Liver (tissue), 9 donors: Measurements from ENCODE around the gene BAIAP2. TPM values are rescaled to one million over a fixed set of nuclear protein-coding genes. Genes with fewer than 3 reads are reported as not detected.

Experiments
- DNase-seq: peaks from one replicate; pipeline ENCODE4 v3.0.0-alpha.2; 2017; ENCODE audit warnings: low spot score
- H3K27ac ChIP-seq, 2 donors: one replicate each; pipeline ENCODE4 v1.7.0; 2013; ENCODE audit warnings: inconsistent platforms in 2 of 2, low read length in 2 of 2, control low read depth in 1 of 2, low read depth in 1 of 2, mild to moderate bottlenecking in 1 of 2
- H3K27me3 ChIP-seq, 4 donors: one replicate each; pipeline versions ENCODE4 v1.6.1 to v1.7.0; 2013; ENCODE audit warnings: low read length in 3 of 4, inconsistent platforms in 1 of 4, mild to moderate bottlenecking in 1 of 4, moderate library complexity in 1 of 4; ENCODE audit not compliant: control insufficient read depth in 4 of 4, insufficient read depth in 4 of 4
- H3K36me3 ChIP-seq, 4 donors: one replicate each; pipeline versions ENCODE4 v1.6.1 to v1.7.0; 2013; ENCODE audit warnings: low read length in 3 of 4, mild to moderate bottlenecking in 3 of 4, low read depth in 1 of 4, moderate library complexity in 1 of 4; ENCODE audit not compliant: control insufficient read depth in 4 of 4, insufficient read depth in 3 of 4
- H3K4me1 ChIP-seq, 4 donors: one replicate each; pipeline versions ENCODE4 v1.6.1 to v1.7.0; 2013; ENCODE audit warnings: low read length in 3 of 4, mild to moderate bottlenecking in 3 of 4, moderate library complexity in 1 of 4; ENCODE audit not compliant: control insufficient read depth in 4 of 4, insufficient read depth in 4 of 4
- H3K4me3 ChIP-seq, 3 donors: one replicate each; pipeline versions ENCODE4 v1.6.1 to v1.7.0; 2013; ENCODE audit warnings: low read length in 3 of 3, control low read depth in 1 of 3, low read depth in 1 of 3, mild to moderate bottlenecking in 1 of 3
- H3K9ac ChIP-seq, 2 donors: one replicate each; pipeline ENCODE4 v1.7.0; 2013; ENCODE audit warnings: low read length in 2 of 2, mild to moderate bottlenecking in 2 of 2, moderate library complexity in 2 of 2, control low read depth in 1 of 2, low read depth in 1 of 2
- H3K9me3 ChIP-seq, 4 donors: one replicate each; pipeline versions ENCODE4 v1.6.1 to v1.7.0; 2013; ENCODE audit warnings: low read length in 3 of 4; ENCODE audit not compliant: control insufficient read depth in 4 of 4
- EGR1 ChIP-seq, 2 donors: IDR thresholded peaks; 2 replicates each; pipeline ENCODE4 v1.6.1; 2016 to 2018; ENCODE audit warnings: antibody characterized with exemption in 2 of 2, low read depth in 2 of 2
- FOXA1 ChIP-seq: IDR thresholded peaks from 2 replicates; pipeline ENCODE4 v1.6.1; 2016; ENCODE audit warnings: antibody characterized with exemption
- FOXA2 ChIP-seq: IDR thresholded peaks from 2 replicates; pipeline ENCODE4 v1.6.1; 2016; ENCODE audit warnings: antibody characterized with exemption
- HNF4A ChIP-seq, 2 donors: conservative IDR thresholded peaks; 2 replicates each; pipeline ENCODE4 v1.6.1; 2016; ENCODE audit warnings: antibody characterized with exemption in 2 of 2, mild to moderate bottlenecking in 2 of 2
- JUND ChIP-seq, 2 donors: IDR thresholded peaks; 2 replicates each; pipeline ENCODE4 v1.6.1; 2016; ENCODE audit warnings: antibody characterized with exemption in 2 of 2
- MAX ChIP-seq: IDR thresholded peaks from 2 replicates; pipeline ENCODE4 v1.6.1; 2016; ENCODE audit warnings: antibody characterized with exemption
- NR2F2 ChIP-seq: IDR thresholded peaks from 2 replicates; pipeline ENCODE4 v1.6.1; 2016; ENCODE audit warnings: antibody characterized with exemption
- RAD21 ChIP-seq, 2 donors: IDR thresholded peaks; 2 replicates each; pipeline ENCODE4 v1.6.1; 2016; ENCODE audit warnings: antibody characterized with exemption in 2 of 2, mild to moderate bottlenecking in 2 of 2
- RXRA ChIP-seq, 2 donors: IDR thresholded peaks; 2 replicates each; pipeline ENCODE4 v1.6.1; 2017 to 2018; ENCODE audit warnings: antibody characterized with exemption in 2 of 2, mild to moderate bottlenecking in 1 of 2
- SP1 ChIP-seq: IDR thresholded peaks from 2 replicates; pipeline ENCODE4 v1.6.1; 2018; ENCODE audit warnings: antibody characterized with exemption, mild to moderate bottlenecking
- TAF1 ChIP-seq: conservative IDR thresholded peaks from 2 replicates; pipeline ENCODE4 v1.6.1; 2016; ENCODE audit warnings: antibody characterized with exemption, mild to moderate bottlenecking
- YY1 ChIP-seq: IDR thresholded peaks from 2 replicates; pipeline ENCODE4 v1.6.1; 2016; ENCODE audit warnings: antibody characterized with exemption, mild to moderate bottlenecking
- WGBS: extraction: QIAGEN DNeasy Blood & Tissue Kit; methylation state at CpG from one replicate; pipeline ENCODE4 v1.1.7; 2013; 5-methylcytosine and 5-hydroxymethylcytosine counted together
- polyA plus RNA-seq, 2 donors: library from polyadenylated mRNA; stranded (reverse) in 1 of 2; unstranded in 1 of 2; fragments of 200-250 nt in 1 of 2; fragments of >200 nt in 1 of 2; fragmentation: Nextera tagmentation in 1 of 2; extraction: Ambion mirVana in 1 of 2; gene quantifications; one replicate each; pipeline versions ENCODE4 v1.2.1 to v1.2.3, GENCODE V29; 2013 to 2015
- total RNA-seq, 2 donors: library from RNA; depleted of rRNA; stranded (reverse); fragments of >200 nt; gene quantifications; one replicate each; pipeline ENCODE4 v1.2.3, GENCODE V29; 2014
- TF ChIP-seq, protein P1 (sequence below): IDR thresholded peaks from 2 replicates; pipeline ENCODE4 v1.6.1; 2016; ENCODE audit warnings: antibody characterized with exemption
- TF ChIP-seq, protein P2 (sequence below): fragments of 150-350 bp; IDR thresholded peaks from 2 replicates; pipeline ENCODE4 v1.5.1; 2017; ENCODE audit warnings: improper control_type of control experiment, low read depth, low read length; ENCODE audit not compliant: missing input control
- donor health status: healthy.
- donor health status: healthy.
- donor health status: healthy.
- donor health status: healthy.
- donor health status: healthy.

BAIAP2 gene
- total and polyA plus RNA-seq, 4 donors: 8.1 to 61.3 (median 44.9) TPM

- H3K36me3 ChIP-seq: no peaks in the 10 kb centered on the region
- 92% methylated on average over 28 of the region's 28 CpGs for WGBS
- no peaks in the 10 kb centered on the region for H3K27me3 ChIP-seq
- no peak overlapping the region for H3K27ac ChIP-seq
- no peaks in the 10 kb centered on the region for H3K9me3 ChIP-seq
- no peak overlapping the region for H3K4me3 ChIP-seq
- H3K9ac ChIP-seq: no peak overlapping the region
- no peak for DNase-seq
- H3K4me1 ChIP-seq: peaks cover 22 to 66% (median 47%) of the 10 kb centered on the region in 4 donors
- no peak for TF ChIP-seq NR2F2
- TF ChIP-seq MAX: no peak
Observed at GRCh38 chr17:81048827-81049371, 13.9 kb downstream of the BAIAP2 start.

GRCh38 chr17:81049372-81049911 lies 14.5 kb downstream of the BAIAP2 start:
- no peak overlapping the region for H3K27ac ChIP-seq
- 77% methylated on average over 17 of the region's 17 CpGs for WGBS
- TF ChIP-seq RXRA (IDR thresholded peaks at IDR 0.05): no peak
- no peak for TF ChIP-seq FOXA1
- TF ChIP-seq, protein P1, sequence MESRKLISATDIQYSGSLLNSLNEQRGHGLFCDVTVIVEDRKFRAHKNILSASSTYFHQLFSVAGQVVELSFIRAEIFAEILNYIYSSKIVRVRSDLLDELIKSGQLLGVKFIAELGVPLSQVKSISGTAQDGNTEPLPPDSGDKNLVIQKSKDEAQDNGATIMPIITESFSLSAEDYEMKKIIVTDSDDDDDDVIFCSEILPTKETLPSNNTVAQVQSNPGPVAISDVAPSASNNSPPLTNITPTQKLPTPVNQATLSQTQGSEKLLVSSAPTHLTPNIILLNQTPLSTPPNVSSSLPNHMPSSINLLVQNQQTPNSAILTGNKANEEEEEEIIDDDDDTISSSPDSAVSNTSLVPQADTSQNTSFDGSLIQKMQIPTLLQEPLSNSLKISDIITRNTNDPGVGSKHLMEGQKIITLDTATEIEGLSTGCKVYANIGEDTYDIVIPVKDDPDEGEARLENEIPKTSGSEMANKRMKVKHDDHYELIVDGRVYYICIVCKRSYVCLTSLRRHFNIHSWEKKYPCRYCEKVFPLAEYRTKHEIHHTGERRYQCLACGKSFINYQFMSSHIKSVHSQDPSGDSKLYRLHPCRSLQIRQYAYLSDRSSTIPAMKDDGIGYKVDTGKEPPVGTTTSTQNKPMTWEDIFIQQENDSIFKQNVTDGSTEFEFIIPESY: no peak
- TF ChIP-seq MAX: no peak
- TF ChIP-seq JUND (IDR thresholded peaks at IDR 0.05): no peak
- no peak for TF ChIP-seq SP1
- TF ChIP-seq, protein P2, sequence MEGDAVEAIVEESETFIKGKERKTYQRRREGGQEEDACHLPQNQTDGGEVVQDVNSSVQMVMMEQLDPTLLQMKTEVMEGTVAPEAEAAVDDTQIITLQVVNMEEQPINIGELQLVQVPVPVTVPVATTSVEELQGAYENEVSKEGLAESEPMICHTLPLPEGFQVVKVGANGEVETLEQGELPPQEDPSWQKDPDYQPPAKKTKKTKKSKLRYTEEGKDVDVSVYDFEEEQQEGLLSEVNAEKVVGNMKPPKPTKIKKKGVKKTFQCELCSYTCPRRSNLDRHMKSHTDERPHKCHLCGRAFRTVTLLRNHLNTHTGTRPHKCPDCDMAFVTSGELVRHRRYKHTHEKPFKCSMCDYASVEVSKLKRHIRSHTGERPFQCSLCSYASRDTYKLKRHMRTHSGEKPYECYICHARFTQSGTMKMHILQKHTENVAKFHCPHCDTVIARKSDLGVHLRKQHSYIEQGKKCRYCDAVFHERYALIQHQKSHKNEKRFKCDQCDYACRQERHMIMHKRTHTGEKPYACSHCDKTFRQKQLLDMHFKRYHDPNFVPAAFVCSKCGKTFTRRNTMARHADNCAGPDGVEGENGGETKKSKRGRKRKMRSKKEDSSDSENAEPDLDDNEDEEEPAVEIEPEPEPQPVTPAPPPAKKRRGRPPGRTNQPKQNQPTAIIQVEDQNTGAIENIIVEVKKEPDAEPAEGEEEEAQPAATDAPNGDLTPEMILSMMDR: no peak
- no peak for TF ChIP-seq TAF1
- no peak for TF ChIP-seq FOXA2
- TF ChIP-seq EGR1 (IDR thresholded peaks at IDR 0.05; ENCODE audit: low read depth in 2 of 2): no peak
- TF ChIP-seq NR2F2: no peak
- no peak for TF ChIP-seq HNF4A (conservative IDR thresholded peaks at IDR 0.05)
- TF ChIP-seq RAD21 (IDR thresholded peaks at IDR 0.05): no peak
- TF ChIP-seq YY1: no peak
- H3K36me3 ChIP-seq: peaks cover 0 to under 1% (median 0%) of the 10 kb centered on the region in 4 donors
- no peaks in the 10 kb centered on the region for H3K9me3 ChIP-seq
- no peak overlapping the region for H3K9ac ChIP-seq
- H3K27me3 ChIP-seq: no peaks in the 10 kb centered on the region
- no peak overlapping the region for H3K4me3 ChIP-seq
- no peak for DNase-seq
- peaks cover 17 to 61% (median 41%) of the 10 kb centered on the region in 4 donors for H3K4me1 ChIP-seq
